HepG2 (cell line): ENCODE results near the gene GLTPD2. TPM values are rescaled to one million over a fixed set of nuclear protein-coding genes. Genes with fewer than 3 reads are reported as not detected.

Experiments used
- ATF5 ChIP-seq: sonication (generic); formaldehyde crosslinking; IDR thresholded peaks from 2 replicates; pipeline ENCODE4 v1.4.0; 2020; ENCODE audit warnings: mild to moderate bottlenecking, low read depth, missing genetic modification reagents
- DNMT1 ChIP-seq: sonication (generic); formaldehyde crosslinking; IDR thresholded peaks from 2 replicates; pipeline ENCODE4 v1.5.1; 2020; ENCODE audit warnings: mild to moderate bottlenecking, missing genetic modification reagents
- GABPB1 ChIP-seq: IDR thresholded peaks from 2 replicates; pipeline ENCODE4 v1.6.1; 2016; ENCODE audit warnings: mild to moderate bottlenecking, missing genetic modification reagents, moderate library complexity, missing compliant biosample characterization
- KAT2B ChIP-seq: fragments of 150-350 bp; IDR thresholded peaks from 2 replicates; pipeline ENCODE4 v1.6.1; 2014; ENCODE audit warnings: low read depth, low read length, borderline replicate concordance
- NFYB ChIP-seq: sonication (generic); formaldehyde crosslinking; IDR thresholded peaks from 2 replicates; pipeline ENCODE4 v1.4.0; 2020; ENCODE audit warnings: missing genetic modification reagents
- NONO ChIP-seq, 2 experiments: fragments of 450-650 bp in 1 of 2; sonication (generic) in 1 of 2; formaldehyde crosslinking in 1 of 2; IDR thresholded peaks in 1 of 2; conservative IDR thresholded peaks in 1 of 2; 2 replicates each; pipeline versions ENCODE4 v1.6.1 to v1.8.0; 2017 to 2022; ENCODE audit warnings: mild to moderate bottlenecking in 1 of 2, missing genetic modification reagents in 1 of 2, moderate library complexity in 1 of 2
- SNAI1 ChIP-seq: sonication (generic); formaldehyde crosslinking; IDR thresholded peaks from 2 replicates; pipeline ENCODE4 v1.5.0; 2020; ENCODE audit warnings: mild to moderate bottlenecking, missing genetic modification reagents, borderline replicate concordance
- SOX5 ChIP-seq: IDR thresholded peaks from 2 replicates; pipeline ENCODE4 v1.6.1; 2016; ENCODE audit warnings: borderline replicate concordance
- TOPORS ChIP-seq: sonication (generic); formaldehyde crosslinking; IDR thresholded peaks from 2 replicates; pipeline ENCODE4 v1.8.0; 2023; ENCODE audit warnings: mild to moderate bottlenecking, missing genetic modification reagents
- ZKSCAN5 ChIP-seq: sonication (generic); formaldehyde crosslinking; IDR thresholded peaks from 2 replicates; pipeline ENCODE4 v1.5.1; 2020; ENCODE audit warnings: mild to moderate bottlenecking, missing genetic modification reagents
- ZNF350 ChIP-seq: sonication (generic); formaldehyde crosslinking; IDR thresholded peaks from 2 replicates; pipeline ENCODE4 v1.4.0; 2020; ENCODE audit warnings: mild to moderate bottlenecking, low read depth, missing genetic modification reagents, borderline replicate concordance
- ZNF460 ChIP-seq: sonication (generic); formaldehyde crosslinking; IDR thresholded peaks from 2 replicates; pipeline ENCODE4 v1.5.1; 2020; ENCODE audit warnings: missing genetic modification reagents, mild to moderate bottlenecking, borderline replicate concordance
- ZNF7 ChIP-seq: IDR thresholded peaks from 2 replicates; pipeline ENCODE4 v1.6.1; 2016; ENCODE audit warnings: missing biosample characterization, missing genetic modification reagents
- polyA plus RNA-seq, 8 experiments: library from polyadenylated mRNA; depleted of rRNA in 3 of 8; stranded (reverse) in 7 of 8; unstranded in 1 of 8; fragments of >200 nt; fragmentation: Illumina TruSeq in 4 of 8; extraction: Trizol in 4 of 8; gene quantifications; 2 replicates each; pipeline versions ENCODE4 v1.2.1 to v1.2.3, GENCODE V29; 2011 to 2016; ENCODE audit warnings: low read depth in 4 of 8, missing spikeins in 1 of 8, mixed read lengths in 1 of 8; ENCODE audit not compliant: insufficient read depth in 1 of 8
- total RNA-seq, 5 experiments: library from RNA; depleted of rRNA; stranded (reverse); fragments of >200 nt; fragmentation: Illumina TruSeq; extraction: Trizol; gene quantifications; 2 replicates each; pipeline ENCODE4 v1.2.3, GENCODE V29; 2016; ENCODE audit warnings: low read depth in 1 of 5
- TF ChIP-seq, protein P1 (sequence below): sonication (generic); formaldehyde crosslinking; IDR thresholded peaks from 2 replicates; pipeline ENCODE4 v1.9.0; 2022; ENCODE audit warnings: low read depth, missing genetic modification reagents
- TF ChIP-seq, protein P2 (sequence below): fragments of 450-650 bp; IDR thresholded peaks from 2 replicates; pipeline ENCODE4 v1.6.1; 2017; ENCODE audit warnings: mild to moderate bottlenecking
- TF ChIP-seq, protein P3 (sequence below): sonication (generic); formaldehyde crosslinking; IDR thresholded peaks from 2 replicates; pipeline ENCODE4 v1.4.0; 2020; ENCODE audit warnings: missing genetic modification reagents, borderline replicate concordance
- TF ChIP-seq, protein P4 (sequence below): sonication (generic); formaldehyde crosslinking; IDR thresholded peaks from 2 replicates; pipeline ENCODE4 v1.8.1; 2023; ENCODE audit warnings: missing genetic modification reagents, mild to moderate bottlenecking, borderline replicate concordance
- TF ChIP-seq, protein P5 (sequence below): sonication (generic); formaldehyde crosslinking; IDR thresholded peaks from 2 replicates; pipeline ENCODE4 v1.5.0; 2020; ENCODE audit warnings: mild to moderate bottlenecking, low read depth, missing genetic modification reagents, borderline replicate concordance

The GLTPD2 gene
- total and polyA plus RNA-seq, 2 of the 13 experiments (the other 11 are each of a cell fraction or from before 2014, with no cell fraction given) = 7.5 to 12.9 TPM

GRCh38 chr17:4777969-4778760 lies 10.6 kb upstream of the GLTPD2 start (continued):
- TF ChIP-seq ATF5 (CRISPR knock-in tag) (no peak), DNMT1 (CRISPR knock-in tag) (no peak), TOPORS (no peak), SOX5 (CRISPR knock-in tag) (peak; percentile 76; the same call in 1 of the 2 replicates), ZNF7 (CRISPR knock-in tag) (no peak), NONO (IDR thresholded peaks at IDR 0.05) (no peak), NONO (CRISPR knock-in tag; conservative IDR thresholded peaks at IDR 0.05) (peak; percentile 84), SNAI1 (no peak), ZNF350 (no peak; the same call in 1 of the 2 replicates), ZNF460 (CRISPR knock-in tag) (no peak), KAT2B (no peak), ZKSCAN5 (CRISPR knock-in tag) (no peak), NFYB (CRISPR knock-in tag) (no peak), GABPB1 (CRISPR knock-in tag) (peak; percentile 38; the same call in 1 of the 2 replicates)
- TF ChIP-seq, protein P1, sequence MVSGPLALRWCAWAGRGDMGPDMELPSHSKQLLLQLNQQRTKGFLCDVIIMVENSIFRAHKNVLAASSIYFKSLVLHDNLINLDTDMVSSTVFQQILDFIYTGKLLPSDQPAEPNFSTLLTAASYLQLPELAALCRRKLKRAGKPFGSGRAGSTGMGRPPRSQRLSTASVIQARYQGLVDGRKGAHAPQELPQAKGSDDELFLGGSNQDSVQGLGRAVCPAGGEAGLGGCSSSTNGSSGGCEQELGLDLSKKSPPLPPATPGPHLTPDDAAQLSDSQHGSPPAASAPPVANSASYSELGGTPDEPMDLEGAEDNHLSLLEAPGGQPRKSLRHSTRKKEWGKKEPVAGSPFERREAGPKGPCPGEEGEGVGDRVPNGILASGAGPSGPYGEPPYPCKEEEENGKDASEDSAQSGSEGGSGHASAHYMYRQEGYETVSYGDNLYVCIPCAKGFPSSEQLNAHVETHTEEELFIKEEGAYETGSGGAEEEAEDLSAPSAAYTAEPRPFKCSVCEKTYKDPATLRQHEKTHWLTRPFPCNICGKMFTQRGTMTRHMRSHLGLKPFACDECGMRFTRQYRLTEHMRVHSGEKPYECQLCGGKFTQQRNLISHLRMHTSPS = no peak
- TF ChIP-seq, protein P2, sequence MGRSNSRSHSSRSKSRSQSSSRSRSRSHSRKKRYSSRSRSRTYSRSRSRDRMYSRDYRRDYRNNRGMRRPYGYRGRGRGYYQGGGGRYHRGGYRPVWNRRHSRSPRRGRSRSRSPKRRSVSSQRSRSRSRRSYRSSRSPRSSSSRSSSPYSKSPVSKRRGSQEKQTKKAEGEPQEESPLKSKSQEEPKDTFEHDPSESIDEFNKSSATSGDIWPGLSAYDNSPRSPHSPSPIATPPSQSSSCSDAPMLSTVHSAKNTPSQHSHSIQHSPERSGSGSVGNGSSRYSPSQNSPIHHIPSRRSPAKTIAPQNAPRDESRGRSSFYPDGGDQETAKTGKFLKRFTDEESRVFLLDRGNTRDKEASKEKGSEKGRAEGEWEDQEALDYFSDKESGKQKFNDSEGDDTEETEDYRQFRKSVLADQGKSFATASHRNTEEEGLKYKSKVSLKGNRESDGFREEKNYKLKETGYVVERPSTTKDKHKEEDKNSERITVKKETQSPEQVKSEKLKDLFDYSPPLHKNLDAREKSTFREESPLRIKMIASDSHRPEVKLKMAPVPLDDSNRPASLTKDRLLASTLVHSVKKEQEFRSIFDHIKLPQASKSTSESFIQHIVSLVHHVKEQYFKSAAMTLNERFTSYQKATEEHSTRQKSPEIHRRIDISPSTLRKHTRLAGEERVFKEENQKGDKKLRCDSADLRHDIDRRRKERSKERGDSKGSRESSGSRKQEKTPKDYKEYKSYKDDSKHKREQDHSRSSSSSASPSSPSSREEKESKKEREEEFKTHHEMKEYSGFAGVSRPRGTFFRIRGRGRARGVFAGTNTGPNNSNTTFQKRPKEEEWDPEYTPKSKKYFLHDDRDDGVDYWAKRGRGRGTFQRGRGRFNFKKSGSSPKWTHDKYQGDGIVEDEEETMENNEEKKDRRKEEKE = no peak
- TF ChIP-seq, protein P3, sequence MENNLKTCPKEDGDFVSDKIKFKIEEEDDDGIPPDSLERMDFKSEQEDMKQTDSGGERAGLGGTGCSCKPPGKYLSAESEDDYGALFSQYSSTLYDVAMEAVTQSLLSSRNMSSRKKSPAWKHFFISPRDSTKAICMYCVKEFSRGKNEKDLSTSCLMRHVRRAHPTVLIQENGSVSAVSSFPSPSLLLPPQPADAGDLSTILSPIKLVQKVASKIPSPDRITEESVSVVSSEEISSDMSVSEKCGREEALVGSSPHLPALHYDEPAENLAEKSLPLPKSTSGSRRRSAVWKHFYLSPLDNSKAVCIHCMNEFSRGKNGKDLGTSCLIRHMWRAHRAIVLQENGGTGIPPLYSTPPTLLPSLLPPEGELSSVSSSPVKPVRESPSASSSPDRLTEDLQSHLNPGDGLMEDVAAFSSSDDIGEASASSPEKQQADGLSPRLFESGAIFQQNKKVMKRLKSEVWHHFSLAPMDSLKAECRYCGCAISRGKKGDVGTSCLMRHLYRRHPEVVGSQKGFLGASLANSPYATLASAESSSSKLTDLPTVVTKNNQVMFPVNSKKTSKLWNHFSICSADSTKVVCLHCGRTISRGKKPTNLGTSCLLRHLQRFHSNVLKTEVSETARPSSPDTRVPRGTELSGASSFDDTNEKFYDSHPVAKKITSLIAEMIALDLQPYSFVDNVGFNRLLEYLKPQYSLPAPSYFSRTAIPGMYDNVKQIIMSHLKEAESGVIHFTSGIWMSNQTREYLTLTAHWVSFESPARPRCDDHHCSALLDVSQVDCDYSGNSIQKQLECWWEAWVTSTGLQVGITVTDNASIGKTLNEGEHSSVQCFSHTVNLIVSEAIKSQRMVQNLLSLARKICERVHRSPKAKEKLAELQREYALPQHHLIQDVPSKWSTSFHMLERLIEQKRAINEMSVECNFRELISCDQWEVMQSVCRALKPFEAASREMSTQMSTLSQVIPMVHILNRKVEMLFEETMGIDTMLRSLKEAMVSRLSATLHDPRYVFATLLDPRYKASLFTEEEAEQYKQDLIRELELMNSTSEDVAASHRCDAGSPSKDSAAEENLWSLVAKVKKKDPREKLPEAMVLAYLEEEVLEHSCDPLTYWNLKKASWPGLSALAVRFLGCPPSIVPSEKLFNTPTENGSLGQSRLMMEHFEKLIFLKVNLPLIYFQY (CRISPR knock-in tag) = peak; percentile 29; the same call in 1 of the 2 replicates
- TF ChIP-seq, protein P4, sequence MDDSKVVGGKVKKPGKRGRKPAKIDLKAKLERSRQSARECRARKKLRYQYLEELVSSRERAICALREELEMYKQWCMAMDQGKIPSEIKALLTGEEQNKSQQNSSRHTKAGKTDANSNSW (CRISPR knock-in tag) = no peak
- TF ChIP-seq, protein P5, sequence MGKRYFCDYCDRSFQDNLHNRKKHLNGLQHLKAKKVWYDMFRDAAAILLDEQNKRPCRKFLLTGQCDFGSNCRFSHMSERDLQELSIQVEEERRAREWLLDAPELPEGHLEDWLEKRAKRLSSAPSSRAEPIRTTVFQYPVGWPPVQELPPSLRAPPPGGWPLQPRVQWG (CRISPR knock-in tag) = no peak
